GM18517 (cell line): Measurements from ENCODE around the gene RSAD1.

ENCODE experiments used
- ATAC-seq: cut with Tn5 transposase; IDR thresholded peaks from one replicate; pipeline ENCODE4 v1.9.1; 2021; ENCODE audit warnings: mild to moderate bottlenecking, moderate library complexity; ENCODE audit not compliant: unreplicated experiment

RSAD1 gene

DNA sequence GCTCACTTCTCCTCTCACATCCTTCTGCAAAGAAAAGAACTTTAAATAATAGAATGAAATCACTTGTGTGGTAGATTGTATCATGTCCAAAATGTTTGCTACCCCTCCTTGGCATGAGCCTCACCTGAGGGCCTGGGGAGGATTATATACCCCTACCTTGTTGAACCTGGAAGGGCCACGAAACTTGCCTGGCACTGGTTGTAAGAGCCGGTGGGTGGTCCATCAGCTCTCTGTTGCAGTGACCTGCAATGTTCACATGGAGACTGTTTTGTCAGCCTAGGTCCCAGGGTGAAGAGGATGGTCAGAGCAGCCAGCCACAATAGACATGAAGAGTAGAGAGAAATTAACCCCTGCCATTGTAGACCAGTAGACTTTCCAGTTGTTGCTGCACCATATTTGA lies 10.2 kb downstream of the RSAD1 start:
- no peak for ATAC-seq

DNA sequence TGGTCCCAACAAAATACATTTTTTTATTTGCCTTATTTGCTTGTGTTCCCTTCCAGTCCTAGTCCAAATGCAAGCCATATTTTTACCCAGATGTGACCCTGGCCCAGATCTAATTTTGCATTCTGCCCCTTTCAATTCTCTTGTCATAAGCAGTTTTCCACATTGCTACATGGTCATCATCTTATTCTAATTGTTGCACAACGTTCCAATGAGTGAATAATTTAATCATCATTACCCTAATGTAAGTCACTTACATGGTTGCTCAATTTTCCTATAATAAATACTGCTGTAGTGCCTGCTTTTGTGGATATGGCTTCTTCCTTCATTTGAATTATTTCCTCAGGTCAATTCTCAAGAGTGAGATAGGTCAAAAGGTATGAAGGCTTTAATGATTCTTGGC lies 12.8 kb downstream of the RSAD1 start:
- no peak for ATAC-seq

DNA sequence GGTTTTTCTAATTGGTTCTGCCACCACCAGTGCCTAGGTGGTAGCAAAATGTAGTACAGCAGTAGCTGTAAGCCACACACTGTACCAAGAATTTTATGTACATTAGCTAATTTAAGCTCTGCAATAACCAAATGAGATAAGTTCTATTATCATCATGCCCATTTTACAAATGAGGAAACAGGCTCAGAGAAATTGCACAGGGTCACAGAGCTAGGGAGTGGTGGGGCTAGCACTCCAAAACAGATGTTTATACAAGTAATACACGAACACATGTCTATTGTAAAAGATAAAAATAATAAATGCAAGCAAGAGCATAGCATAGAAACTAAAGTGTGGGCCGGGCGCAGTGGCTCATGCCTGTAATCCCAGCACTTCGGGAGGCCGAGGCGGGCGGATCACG lies 13.6 kb downstream of the RSAD1 start:
- ATAC-seq, result no peak

DNA sequence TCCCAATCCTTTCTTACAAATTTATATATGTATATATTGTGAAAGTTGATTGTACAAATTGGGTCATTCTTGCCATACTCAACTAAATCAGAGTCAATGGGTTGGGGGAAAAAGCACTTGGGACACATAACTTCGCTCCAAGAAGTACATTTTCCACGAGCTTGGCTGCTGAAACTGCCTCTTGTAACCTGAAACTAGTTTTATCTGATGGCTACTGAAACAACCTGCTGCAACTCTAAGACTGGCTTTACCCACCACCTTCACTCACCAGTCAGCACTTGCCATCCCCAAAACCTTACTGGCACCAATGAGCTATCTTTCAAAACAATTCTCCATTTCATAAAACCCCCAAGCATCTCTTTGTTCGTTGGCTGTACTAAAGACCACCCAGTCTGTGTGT lies 15.1 kb downstream of the RSAD1 start:
- ATAC-seq, result no peak

DNA sequence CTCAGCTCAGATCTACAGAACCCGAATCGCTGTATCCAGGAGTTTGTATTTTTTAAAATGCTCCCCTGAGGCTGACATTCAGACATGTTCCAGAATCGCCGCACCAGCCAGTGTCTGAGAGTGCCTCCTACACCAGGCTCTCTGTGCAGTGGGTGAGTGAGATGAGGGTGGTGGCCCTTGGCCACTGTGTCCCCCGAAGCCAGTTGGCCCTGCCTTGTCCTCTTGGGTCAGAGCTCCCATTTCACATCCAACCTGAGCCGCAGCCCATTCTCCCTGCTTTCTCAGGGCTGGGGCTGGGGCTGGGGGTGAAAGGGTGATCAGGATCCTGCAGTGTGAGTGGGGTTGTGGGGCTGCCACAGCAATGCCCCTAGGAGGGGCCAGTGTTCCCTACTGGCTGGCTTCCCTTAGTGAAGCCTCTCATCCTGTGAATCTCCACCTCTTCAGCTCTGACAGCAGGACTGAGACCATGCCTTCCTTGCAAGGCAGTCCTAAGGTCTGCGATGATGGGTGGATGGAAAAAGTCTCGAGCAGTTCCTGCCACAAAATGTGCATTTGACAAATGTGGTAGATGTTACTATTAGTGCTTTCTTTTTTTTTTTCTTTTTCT lies 16.7 kb downstream of the RSAD1 start:
- ATAC-seq, result no peak

DNA sequence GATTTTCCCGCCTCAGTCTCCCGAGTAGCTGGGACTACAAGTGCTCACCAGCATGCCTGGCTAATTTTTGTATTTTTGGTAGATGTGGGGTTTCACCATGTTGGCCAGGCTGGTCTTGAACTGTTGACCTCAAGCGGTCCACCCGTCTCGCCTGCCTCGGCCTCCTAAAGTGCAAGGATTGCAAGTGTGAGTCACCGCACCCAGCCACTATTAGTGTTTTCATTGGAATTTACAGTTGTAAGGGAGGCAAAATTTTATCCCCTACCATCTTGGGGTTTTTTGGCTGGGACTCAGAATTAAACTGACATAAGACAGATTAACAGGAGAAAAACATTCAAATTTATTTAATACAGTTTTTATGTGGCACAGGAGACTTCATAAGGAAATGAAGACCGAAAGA lies 17.3 kb downstream of the RSAD1 start:
- no peak for ATAC-seq

DNA sequence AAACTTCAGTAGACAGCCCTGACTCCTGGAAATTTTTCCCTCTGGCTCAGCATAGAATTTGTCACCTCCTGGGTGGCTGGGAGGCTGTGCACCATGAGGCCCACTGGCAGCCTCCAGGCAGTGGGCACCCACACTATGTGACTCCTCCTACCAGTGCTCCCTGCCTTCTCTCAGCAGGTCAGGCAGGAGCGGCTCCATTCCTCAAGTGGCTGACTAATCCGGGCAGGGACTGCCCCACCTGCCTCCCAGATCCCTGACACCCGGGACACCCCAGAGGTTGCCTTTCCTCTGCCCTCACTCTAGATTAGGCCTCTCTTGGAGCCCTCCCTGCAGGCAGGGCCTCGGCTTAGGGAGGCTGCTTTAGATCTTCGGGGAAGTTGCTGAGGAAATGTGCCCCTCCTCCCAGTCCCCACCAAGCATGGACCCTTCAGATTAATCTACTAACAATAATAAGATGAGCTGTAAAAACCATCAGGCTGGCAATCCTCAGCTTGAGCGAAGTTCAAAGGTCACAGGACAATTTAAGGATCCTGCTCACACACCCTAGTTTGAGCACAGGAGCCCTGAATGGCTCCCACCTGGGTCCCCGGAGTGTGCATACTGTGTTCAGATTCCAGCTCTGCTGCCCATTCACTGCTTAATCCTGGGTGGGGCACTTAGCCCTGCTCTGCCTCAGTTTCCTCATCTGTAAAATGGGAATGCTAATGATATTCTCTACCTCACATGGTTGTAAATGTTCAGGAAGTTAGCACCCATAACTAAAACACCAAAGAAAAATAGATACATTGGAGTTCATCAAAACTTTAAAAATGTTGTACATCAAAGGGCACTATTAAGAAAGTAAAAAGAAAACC lies 19.6 kb downstream of the RSAD1 start:
- ATAC-seq, result no peak

DNA sequence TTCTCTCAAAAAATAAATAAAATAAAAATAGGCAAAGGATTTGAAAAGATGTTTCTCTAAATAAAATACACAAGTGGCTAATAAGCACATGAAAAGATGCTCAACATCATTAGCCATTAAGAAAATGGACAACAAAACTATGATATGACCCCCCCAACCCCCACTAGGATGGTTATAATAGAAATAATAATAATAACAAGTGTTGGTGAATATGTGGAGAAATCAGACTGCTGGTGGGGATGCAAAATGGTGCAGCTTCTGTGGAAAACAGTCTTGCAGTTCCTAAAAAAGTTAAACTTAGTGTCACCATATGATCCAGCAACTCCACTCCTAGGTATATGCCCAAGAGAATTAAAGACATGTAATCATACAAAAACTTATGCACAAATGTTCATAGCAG lies 20.6 kb downstream of the RSAD1 start:
- no peak for ATAC-seq

DNA sequence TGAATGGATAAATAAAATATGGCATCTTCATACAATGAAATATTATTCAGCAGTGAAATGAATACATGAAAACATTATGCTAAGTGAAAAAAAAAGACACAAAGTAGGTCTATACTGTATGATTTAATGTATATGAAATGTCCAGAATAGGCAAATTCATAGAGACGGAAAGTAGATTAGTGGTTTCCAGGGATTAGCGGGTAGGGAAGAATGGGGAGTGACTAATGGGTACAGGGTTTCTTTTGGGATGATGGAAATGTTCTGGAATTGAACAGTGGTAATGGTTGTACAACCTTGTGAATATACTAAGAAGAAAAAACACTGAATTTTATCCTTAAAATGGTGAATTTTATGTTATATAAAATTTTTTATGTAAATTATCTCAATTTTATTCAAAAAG lies 21.1 kb downstream of the RSAD1 start:
- ATAC-seq, result no peak

DNA sequence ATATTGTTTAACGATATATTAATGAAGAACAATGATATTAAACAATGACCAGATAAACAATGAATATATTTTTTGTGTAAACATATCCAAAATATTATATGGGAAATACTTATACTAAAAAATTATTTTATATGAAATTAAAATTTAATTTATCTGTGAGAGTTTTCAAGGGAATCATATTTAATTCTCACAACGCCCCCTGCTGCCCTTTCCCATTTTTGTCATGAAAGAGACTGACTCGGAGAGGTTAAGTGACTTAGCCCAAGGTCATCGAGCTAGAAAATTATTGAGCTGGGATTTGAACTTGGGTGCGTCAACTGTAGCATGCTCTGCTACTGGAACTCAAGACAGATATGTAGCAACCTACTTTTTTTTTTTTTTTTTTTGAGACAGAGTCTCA lies 22.4 kb downstream of the RSAD1 start:
- no peak for ATAC-seq

DNA sequence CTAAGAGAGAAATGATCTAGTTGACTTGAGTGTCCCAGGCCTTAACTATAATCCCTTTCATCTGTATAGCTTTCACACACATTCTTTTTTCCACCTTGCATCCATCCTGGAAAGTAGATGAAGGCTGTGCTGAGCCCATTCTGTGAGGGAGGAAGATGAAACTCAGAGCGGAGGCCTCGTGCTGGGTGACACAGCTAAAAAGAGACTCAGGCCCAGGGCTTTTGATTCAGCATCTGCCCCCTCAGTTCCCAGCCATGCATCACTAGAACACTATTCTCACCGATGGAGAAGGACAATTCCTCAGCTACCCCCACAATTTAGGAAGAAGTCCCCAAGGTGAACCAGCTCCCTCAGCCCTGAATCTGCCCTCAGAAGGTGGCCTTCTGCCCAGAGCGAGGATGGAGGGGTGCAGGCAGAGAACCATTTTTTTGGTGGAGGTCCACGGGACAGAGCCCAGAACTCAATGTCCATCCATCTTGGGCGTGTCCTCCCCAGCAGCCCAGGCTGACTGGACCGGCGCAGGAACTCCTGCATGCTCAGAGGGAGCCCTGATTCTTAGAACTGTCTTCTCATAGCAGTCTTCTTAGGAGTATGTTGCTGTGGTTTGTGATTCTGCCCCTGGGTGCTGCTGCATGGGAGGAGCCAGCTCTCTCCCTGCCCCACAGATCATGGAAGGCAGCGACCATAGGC lies 23.8 kb downstream of the RSAD1 start:
- no peak for ATAC-seq

DNA sequence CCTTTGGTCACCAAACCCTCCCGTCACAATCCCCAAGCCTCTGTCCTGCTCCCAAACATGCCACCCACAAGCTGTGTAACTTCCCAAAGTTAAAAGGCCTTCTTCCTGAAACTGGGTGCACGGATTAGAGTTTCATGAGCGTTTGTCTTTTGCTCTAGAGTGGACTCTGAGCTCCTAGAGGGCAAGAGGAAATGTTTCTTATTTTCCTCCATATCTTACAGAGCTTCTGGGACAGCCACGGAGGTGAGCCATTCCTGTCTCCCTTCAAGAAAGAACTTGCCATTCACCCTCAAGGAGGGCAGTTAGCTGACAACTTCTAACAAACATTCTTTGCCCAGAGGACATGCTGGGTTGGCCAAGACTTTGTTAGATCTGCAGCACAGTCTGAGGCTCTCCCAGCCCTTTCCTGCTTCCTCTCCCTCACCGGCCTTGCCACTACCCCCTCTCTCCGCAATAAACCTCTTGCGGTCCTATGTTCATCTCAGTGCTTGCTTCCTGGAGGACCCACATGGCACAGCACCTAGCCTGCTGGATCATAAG lies 27.0 kb downstream of the RSAD1 start:
- ATAC-seq, result no peak

DNA sequence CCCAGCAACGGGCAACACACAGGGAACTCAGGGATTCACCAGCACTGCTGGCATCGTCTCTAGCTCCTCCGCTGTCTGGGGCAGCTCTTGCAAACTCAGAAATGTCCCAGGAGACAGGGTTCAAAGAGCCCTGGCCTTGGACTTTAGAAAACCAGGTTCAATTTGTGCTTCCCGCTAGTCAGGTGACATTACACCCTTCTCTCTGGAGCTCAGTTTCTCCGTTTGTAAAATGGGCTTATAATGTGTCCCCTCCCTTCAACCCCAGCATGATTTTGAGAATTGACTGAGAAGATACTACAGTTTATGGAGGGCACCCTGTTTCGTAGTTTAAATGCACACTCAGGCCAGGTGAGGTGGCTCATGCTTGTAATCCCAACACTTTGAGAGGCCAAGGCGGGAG lies 27.6 kb downstream of the RSAD1 start:
- ATAC-seq, result no peak

DNA sequence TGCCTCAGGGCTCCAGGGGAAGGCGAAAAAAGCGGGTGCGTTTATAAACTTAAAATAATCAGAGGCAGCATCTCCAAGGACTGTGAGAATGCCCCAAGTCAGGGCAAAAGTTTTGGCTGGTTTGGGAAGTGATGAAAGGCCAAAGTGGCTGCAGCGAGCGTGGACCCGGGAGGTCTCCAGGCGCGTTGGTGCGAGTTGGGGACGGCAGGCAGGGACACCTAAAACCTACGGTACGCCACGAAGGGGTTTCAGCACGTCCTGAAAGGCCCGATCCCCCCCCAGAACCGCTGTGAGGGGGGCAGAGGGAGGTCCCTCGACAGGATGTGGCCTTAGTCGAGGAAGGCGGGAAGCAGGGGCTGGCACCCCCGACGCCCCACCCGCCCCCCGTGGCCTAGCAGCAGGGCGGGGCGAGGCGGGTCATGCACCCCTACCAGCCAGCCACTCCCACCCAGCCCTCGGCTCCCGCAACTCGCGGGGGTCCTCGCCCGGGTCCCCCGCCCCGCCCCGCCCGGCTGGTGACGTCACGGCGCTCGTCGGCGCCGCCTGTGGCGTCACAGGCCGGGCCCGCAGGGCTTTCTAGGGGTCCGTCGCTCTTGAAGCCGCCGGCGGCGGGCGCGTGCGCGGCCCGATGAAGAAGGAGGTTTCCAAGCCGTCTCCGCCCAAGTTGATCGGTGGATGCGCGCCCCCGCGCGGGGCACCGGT lies 29.4 kb downstream of the RSAD1 start, which contains the start of gene MYCBPAP:
TSS of gene MYCBPAP (plus strand) at position 569 of the 702 bp plus-strand sequence. CDS start 236 bp downstream, outside the sequence.
- no peak for ATAC-seq

DNA sequence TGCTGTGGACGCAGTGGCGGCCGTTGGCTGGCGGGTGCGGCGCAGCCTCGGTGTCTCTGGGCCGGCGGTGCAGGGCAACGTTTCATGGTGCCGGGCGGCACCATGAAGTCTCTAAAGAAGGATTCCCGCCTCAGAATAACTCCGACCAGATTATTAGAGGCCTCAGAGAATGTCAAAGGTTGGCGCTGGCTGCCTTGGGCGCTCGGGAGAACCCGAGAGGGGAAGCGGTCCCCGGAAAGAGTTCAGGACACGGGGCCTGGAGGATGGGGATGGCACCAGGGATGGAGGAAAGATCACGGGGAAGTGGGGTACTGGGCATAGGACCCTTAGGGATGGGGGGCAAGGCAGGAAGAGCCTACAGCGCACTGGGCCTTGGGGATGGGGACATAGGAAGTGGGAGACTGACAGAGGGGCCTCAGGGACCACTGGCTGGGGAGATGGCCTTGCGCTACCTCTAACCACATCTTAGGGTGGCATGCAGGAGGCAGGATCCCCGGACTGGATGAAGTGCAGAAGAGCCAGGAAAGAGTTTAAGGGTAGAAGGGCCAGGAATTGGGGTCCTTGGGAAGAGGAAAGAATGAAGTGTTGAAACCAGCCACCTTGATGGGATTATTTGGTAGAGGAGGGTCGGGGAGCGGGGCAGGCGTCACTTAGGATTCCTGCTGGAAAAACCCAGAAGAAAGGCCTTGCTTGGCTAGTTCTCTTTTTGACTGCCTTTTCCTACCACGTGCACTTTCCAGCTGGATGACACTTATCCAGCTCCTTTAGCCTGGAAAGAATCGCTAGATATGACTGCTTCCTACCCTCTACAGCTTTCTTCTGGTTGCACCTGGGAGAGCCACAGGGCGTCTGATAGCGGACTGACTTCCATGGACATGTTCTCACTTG lies 30.2 kb downstream of the RSAD1 start:
- ATAC-seq, result no peak

DNA sequence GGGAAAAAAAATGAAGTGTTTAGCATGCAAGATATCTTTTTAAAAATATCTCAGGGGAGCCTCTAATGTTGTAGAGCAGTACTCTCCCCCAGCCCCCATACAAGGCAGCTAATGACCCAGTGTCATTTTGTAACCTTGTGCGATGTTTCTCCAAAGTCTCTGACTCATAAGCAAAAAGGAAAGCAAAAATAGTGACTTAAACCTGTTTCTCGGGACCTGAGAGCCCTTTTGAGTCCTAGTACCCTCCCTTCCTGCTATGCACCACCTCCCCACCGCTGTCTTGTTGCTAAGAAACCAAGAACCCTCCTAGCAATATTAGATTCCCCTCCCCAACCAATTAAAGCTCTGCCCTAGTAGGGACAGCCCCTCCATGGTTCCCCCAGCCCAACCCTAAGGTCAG lies 32.4 kb downstream of the RSAD1 start:
- ATAC-seq, result peak; percentile 88

DNA sequence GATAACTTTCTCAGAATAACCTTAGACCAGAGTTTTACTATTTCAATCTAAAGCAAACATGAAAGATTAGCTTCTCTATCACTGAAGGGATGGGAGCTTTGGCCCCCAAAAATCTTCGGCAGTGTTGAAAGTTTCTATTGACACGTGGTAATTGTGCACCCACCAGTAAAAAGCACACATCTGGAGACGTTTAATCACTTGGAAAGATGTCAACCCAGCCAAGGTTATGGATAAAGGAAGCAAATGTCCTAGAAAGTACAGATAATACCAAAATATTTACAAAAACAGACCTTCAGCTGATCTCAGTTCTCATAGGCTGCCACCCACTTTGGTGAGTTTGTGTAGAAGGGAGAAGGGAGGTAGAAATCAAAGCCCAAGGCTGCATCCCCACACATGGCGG lies 34.8 kb downstream of the RSAD1 start:
- ATAC-seq, result no peak

DNA sequence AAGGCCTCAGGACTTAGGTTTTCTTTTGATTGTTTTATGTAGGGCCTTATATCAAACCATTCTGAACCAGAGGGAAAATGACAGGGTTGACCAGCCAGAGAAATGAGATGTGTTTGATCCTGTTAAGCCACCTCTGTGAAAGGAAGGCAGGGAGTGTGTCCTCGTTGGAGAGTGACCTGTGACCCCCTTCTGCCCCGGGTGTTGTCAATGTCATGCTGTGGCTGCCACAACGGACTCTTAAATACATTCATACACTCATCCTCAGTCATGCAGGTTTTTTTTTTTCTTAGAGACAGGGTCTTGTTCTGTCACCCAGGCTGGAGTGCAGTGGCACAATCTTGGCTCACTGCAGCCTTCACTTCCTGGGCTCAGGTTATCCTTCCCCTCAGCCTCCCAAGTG lies 35.7 kb downstream of the RSAD1 start:
- no peak for ATAC-seq

DNA sequence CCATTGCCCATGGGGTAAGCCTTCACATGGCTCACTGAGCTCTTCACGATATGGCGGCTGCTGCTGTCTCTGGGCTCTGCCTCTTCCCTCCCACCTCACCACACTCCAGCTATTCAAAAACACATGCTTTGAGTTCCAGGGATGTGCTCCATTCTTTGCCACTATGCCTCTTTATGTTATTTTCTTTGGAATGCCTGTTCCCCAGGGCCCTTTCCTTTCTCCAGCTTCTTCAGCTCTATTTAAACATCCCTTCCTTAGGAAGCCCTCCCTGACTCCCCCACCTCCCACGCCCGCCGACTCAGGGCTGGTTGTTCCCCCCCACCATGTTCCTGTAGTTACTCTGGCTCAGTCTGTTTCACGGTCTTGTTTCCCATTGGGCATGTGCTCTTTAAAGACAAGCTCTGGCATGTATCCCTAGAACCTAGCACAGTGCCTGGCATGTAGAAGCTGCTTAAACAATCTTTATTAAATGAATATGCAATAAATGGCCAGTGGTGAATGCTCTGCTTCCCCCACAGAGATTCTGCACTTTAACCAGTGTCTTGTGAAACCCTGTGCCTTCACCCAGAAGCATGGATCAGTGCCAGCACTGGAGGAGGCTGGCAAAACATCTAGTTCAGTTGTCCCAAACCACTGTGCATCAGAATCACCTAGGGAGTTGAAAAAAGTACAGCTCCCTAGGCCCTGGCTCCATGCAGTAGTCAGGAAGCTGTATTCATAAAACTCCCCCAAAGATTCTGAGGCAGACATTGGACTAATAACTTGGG lies 36.5 kb downstream of the RSAD1 start:
- ATAC-seq, result no peak
